ENCODE data around the gene TCF7. TPM values are rescaled to one million over a fixed set of nuclear protein-coding genes. Genes with fewer than 3 reads are reported as not detected.

TCF7 gene
- 0.19 and 0.34 TPM in 2 replicates for total RNA-seq

GRCh38 chr5:134113902-134114875, at the start of gene TCF7:
TSS of gene TCF7 (plus strand) at chr5:134114681. CDS start at chr5:134114907, 226 bp downstream.
- DNase-seq: peak; percentile 71

- no peak for DNase-seq
Measured at GRCh38 chr5:134069553-134069952, 44.9 kb upstream of the TCF7 start.

- peak; percentile 23 for DNase-seq
Measured at GRCh38 chr5:134070725-134071613, 43.5 kb upstream of the TCF7 start.

GRCh38 chr5:134071614-134072207, 42.8 kb upstream of the TCF7 start:
- DNase-seq: no peak

- no peak for DNase-seq
Measured at GRCh38 chr5:134072471-134073210, 41.8 kb upstream of the TCF7 start.

- no peak for DNase-seq
Measured at GRCh38 chr5:134073404-134073803, 41.1 kb upstream of the TCF7 start.

GRCh38 chr5:134075102-134075501, 39.4 kb upstream of the TCF7 start:
- no peak for DNase-seq

GRCh38 chr5:134077926-134078580, 36.4 kb upstream of the TCF7 start:
- DNase-seq: no peak

GRCh38 chr5:134079748-134080581, 34.5 kb upstream of the TCF7 start:
- no peak for DNase-seq

- DNase-seq: no peak
Measured at GRCh38 chr5:134082264-134082992, 32.1 kb upstream of the TCF7 start.

GRCh38 chr5:134083517-134083916, 31.0 kb upstream of the TCF7 start:
- DNase-seq: no peak

GRCh38 chr5:134084022-134084565, 30.4 kb upstream of the TCF7 start:
- no peak for DNase-seq

- no peak for DNase-seq
Measured at GRCh38 chr5:134084570-134084969, 29.9 kb upstream of the TCF7 start.

- no peak for DNase-seq
Measured at GRCh38 chr5:134085411-134085810, 29.1 kb upstream of the TCF7 start.

GRCh38 chr5:134086225-134086942, 28.1 kb upstream of the TCF7 start:
- no peak for DNase-seq

GRCh38 chr5:134086943-134087305, 27.6 kb upstream of the TCF7 start:
- DNase-seq: no peak

GRCh38 chr5:134088291-134088690, 26.2 kb upstream of the TCF7 start:
- no peak for DNase-seq

GRCh38 chr5:134088994-134089560, 25.4 kb upstream of the TCF7 start:
- DNase-seq: no peak

- DNase-seq: no peak
Measured at GRCh38 chr5:134090522-134090921, 24.0 kb upstream of the TCF7 start.

Data from dermis blood vessel endothelial cell (primary cell).